ENCODE results near the gene CFAP45.

Gene CFAP45

GRCh38 chr1:159861218-159861617 lies 38.7 kb downstream of the CFAP45 start:
- Mint-ChIP-seq H3K4me1 (peaks cover under 1% of the 10 kb centered on the region), H3K9me3 (no peaks in the 10 kb centered on the region), H3K36me3 (no peaks in the 10 kb centered on the region), H3K27me3 (peaks cover 26% of the 10 kb centered on the region), H3K27ac (no peak overlapping the region), H3K4me3 (no peak overlapping the region)
- no peak for DNase-seq
- CTCF ChIA-PET, result no interaction called here

- H3K4me3 Mint-ChIP-seq, result no peak overlapping the region
- H3K36me3 Mint-ChIP-seq, result no peaks in the 10 kb centered on the region
- CTCF ChIA-PET, result no interaction called here
- H3K27ac Mint-ChIP-seq, result no peak overlapping the region
- DNase-seq, result no peak
- peaks cover 18% of the 10 kb centered on the region for H3K27me3 Mint-ChIP-seq
- H3K9me3 Mint-ChIP-seq, result no peaks in the 10 kb centered on the region
- no peaks in the 10 kb centered on the region for H3K4me1 Mint-ChIP-seq
These were observed 39.5 kb downstream of the CFAP45 start for GRCh38 chr1:159860456-159860855.

- Mint-ChIP-seq H3K4me3 (no peak overlapping the region), H3K4me1 (peaks cover 5% of the 10 kb centered on the region), H3K36me3 (no peaks in the 10 kb centered on the region), H3K9me3 (no peaks in the 10 kb centered on the region), H3K27ac (no peak overlapping the region), H3K27me3 (peaks cover 17% of the 10 kb centered on the region)
- DNase-seq, result no peak
- CTCF ChIA-PET, result no interaction called here
These were observed 40.1 kb downstream of the CFAP45 start for GRCh38 chr1:159859767-159860322.

- Mint-ChIP-seq H3K27me3 (peaks cover 18% of the 10 kb centered on the region), H3K27ac (no peak overlapping the region)
These were observed 42.1 kb downstream of the CFAP45 start for GRCh38 chr1:159857889-159858288.

GRCh38 chr1:159856576-159856975 lies 43.4 kb downstream of the CFAP45 start:
- no peaks in the 10 kb centered on the region for H3K36me3 Mint-ChIP-seq
- CTCF ChIA-PET, result interaction anchor here (9.1 kb wide), 1 partner anchor 35 kb away, joined by 42 read pairs; no protein-coding TSS in a partner anchor
- H3K4me1 Mint-ChIP-seq, result peaks cover 15% of the 10 kb centered on the region
- H3K4me3 Mint-ChIP-seq, result peak overlapping the region; percentile 4
- peak overlapping the region; percentile 46 for H3K27ac Mint-ChIP-seq
- H3K27me3 Mint-ChIP-seq, result peaks cover 16% of the 10 kb centered on the region
- no peak for DNase-seq
- H3K9me3 Mint-ChIP-seq, result no peaks in the 10 kb centered on the region

More at GRCh38 chr1:159857889-159858288, 42.1 kb downstream of the CFAP45 start:
- Mint-ChIP-seq H3K36me3 (no peaks in the 10 kb centered on the region), H3K9me3 (no peaks in the 10 kb centered on the region), H3K4me1 (peaks cover 13% of the 10 kb centered on the region), H3K4me3 (no peak overlapping the region)
- CTCF ChIA-PET, result interaction anchor here (1.2 kb wide), 1 partner anchor 59 kb away, joined by 5 read pairs; no protein-coding TSS in a partner anchor
- DNase-seq, result no peak

GRCh38 chr1:159855709-159856108 lies 44.3 kb downstream of the CFAP45 start:
- Mint-ChIP-seq H3K9me3 (no peaks in the 10 kb centered on the region), H3K4me1 (peaks cover 15% of the 10 kb centered on the region), H3K4me3 (peak overlapping the region; percentile 71), H3K27ac (no peak overlapping the region), H3K27me3 (peaks cover 13% of the 10 kb centered on the region), H3K36me3 (no peaks in the 10 kb centered on the region)
- no peak for DNase-seq
- CTCF ChIA-PET, result interaction anchor here (1.8 to 9.1 kb wide), 2 partner anchors 36 to 56 kb away, joined by 3 to 42 read pairs; no protein-coding TSS in a partner anchor

GRCh38 chr1:159854693-159855192 lies 45.2 kb downstream of the CFAP45 start:
- Mint-ChIP-seq H3K4me1 (peaks cover 15% of the 10 kb centered on the region), H3K27ac (peak overlapping the region; percentile 81), H3K27me3 (peaks cover 14% of the 10 kb centered on the region), H3K4me3 (peak overlapping the region; percentile 71), H3K36me3 (no peaks in the 10 kb centered on the region), H3K9me3 (no peaks in the 10 kb centered on the region)
- DNase-seq, result peak; percentile 84
- CTCF ChIA-PET, result interaction anchor here (0.8 to 9.1 kb wide), 4 partner anchors 37 to 74 kb away, joined by 3 to 42 read pairs (median 4); partner anchors contain the start of gene DUSP23

- DNase-seq, result peak; percentile 28
These were observed 45.8 kb downstream of the CFAP45 start for GRCh38 chr1:159854116-159854692.

GRCh38 chr1:159853417-159854115 lies 46.4 kb downstream of the CFAP45 start:
- no peak for DNase-seq
- Mint-ChIP-seq H3K4me1 (peaks cover 15% of the 10 kb centered on the region), H3K27ac (peak overlapping the region; percentile 10), H3K27me3 (peaks cover 18% of the 10 kb centered on the region), H3K4me3 (peak overlapping the region; percentile 71), H3K9me3 (no peaks in the 10 kb centered on the region), H3K36me3 (no peaks in the 10 kb centered on the region)
- CTCF ChIA-PET, result interaction anchor here (0.8 to 9.1 kb wide), 6 partner anchors 13 to 177 kb away, joined by 3 to 42 read pairs (median 3); partner anchors contain the start of gene DUSP23

More at GRCh38 chr1:159854116-159854692, 45.8 kb downstream of the CFAP45 start:
- peaks cover 15% of the 10 kb centered on the region for H3K27me3 Mint-ChIP-seq
- CTCF ChIA-PET, result interaction anchor here (0.8 to 9.1 kb wide), 5 partner anchors 12 to 74 kb away, joined by 3 to 42 read pairs (median 3); partner anchors contain the start of gene DUSP23
- no peaks in the 10 kb centered on the region for H3K9me3 Mint-ChIP-seq
- peak overlapping the region; percentile 71 for H3K4me3 Mint-ChIP-seq
- peak overlapping the region; percentile 10 for H3K27ac Mint-ChIP-seq
- peaks cover 15% of the 10 kb centered on the region for H3K4me1 Mint-ChIP-seq
- H3K36me3 Mint-ChIP-seq, result no peaks in the 10 kb centered on the region

- peaks cover 15% of the 10 kb centered on the region for H3K4me1 Mint-ChIP-seq
- no peak overlapping the region for H3K27ac Mint-ChIP-seq
- CTCF ChIA-PET, result interaction anchor here (0.9 to 9.1 kb wide), 7 partner anchors 12 to 53 kb away, joined by 3 to 42 read pairs (median 4); no protein-coding TSS in a partner anchor
- no peak overlapping the region for H3K4me3 Mint-ChIP-seq
- H3K36me3 Mint-ChIP-seq, result no peaks in the 10 kb centered on the region
- DNase-seq, result no peak
- peaks cover 30% of the 10 kb centered on the region for H3K27me3 Mint-ChIP-seq
- H3K9me3 Mint-ChIP-seq, result no peaks in the 10 kb centered on the region
These were observed 48.6 kb downstream of the CFAP45 start for GRCh38 chr1:159851407-159851806.

GRCh38 chr1:159849626-159850366 lies 50.2 kb downstream of the CFAP45 start:
- H3K27me3 Mint-ChIP-seq, result peaks cover 29% of the 10 kb centered on the region
- CTCF ChIA-PET, result interaction anchor here (1.8 to 9.1 kb wide), 3 partner anchors 19 to 51 kb away, joined by 8 to 42 read pairs (median 14); no protein-coding TSS in a partner anchor
- no peaks in the 10 kb centered on the region for H3K36me3 Mint-ChIP-seq
- H3K27ac Mint-ChIP-seq, result no peak overlapping the region
- DNase-seq, result no peak
- H3K9me3 Mint-ChIP-seq, result no peaks in the 10 kb centered on the region
- H3K4me3 Mint-ChIP-seq, result no peak overlapping the region
- H3K4me1 Mint-ChIP-seq, result peaks cover 10% of the 10 kb centered on the region

- Mint-ChIP-seq H3K27ac (no peak overlapping the region), H3K4me3 (no peak overlapping the region), H3K4me1 (peaks cover 3% of the 10 kb centered on the region), H3K9me3 (no peaks in the 10 kb centered on the region), H3K36me3 (no peaks in the 10 kb centered on the region), H3K27me3 (peaks cover 38% of the 10 kb centered on the region)
- CTCF ChIA-PET, result interaction anchor here (9.1 kb wide), 1 partner anchor 43 kb away, joined by 42 read pairs; no protein-coding TSS in a partner anchor
- DNase-seq, result no peak
These were observed 51.6 kb downstream of the CFAP45 start for GRCh38 chr1:159848326-159848725.

- H3K4me1 Mint-ChIP-seq, result peaks cover 1% of the 10 kb centered on the region
- no peak overlapping the region for H3K4me3 Mint-ChIP-seq
- H3K36me3 Mint-ChIP-seq, result no peaks in the 10 kb centered on the region
- H3K9me3 Mint-ChIP-seq, result no peaks in the 10 kb centered on the region
- DNase-seq, result no peak
- peaks cover 38% of the 10 kb centered on the region for H3K27me3 Mint-ChIP-seq
- H3K27ac Mint-ChIP-seq, result no peak overlapping the region
- CTCF ChIA-PET, result interaction anchor here (0.6 kb wide), 1 partner anchor 26 kb away, joined by 3 read pairs; no protein-coding TSS in a partner anchor
These were observed 52.7 kb downstream of the CFAP45 start for GRCh38 chr1:159847231-159847630.
